Astrocyte of the hippocampus (primary cell): ENCODE measurements around the gene DSTYK.
"Not testable (repeated sequence)": the region's sequence is repeated elsewhere in the genome, so short reads cannot be mapped to it uniquely, and the experiment has no call there.

Experiments used
- DNase-seq: peaks from one replicate; pipeline ENCODE4 v3.0.0; 2011; ENCODE audit warnings: low read depth, low spot score

DSTYK gene

DNA sequence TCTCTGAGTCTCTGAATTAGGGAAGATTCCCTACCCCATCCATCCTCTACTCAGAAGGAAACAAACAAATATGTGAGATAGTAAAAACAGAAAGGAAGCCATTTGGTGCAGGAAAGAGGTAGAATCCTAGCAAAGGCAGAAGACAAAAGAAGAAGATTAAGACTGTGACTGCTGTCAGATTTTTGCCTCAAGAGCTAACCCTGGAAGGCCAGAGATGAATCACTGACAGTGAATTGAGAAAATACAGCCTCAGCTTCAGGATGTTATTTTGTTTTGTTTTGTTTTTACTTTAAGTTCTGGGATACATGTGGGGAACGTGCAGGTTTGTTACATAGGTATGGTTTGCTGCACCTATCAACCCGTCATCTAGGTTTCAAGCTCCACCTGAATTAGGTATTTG lies 31.7 kb downstream of the DSTYK start:
- DNase-seq: no peak

GRCh38 chr1:205172729-205173366 lies 38.7 kb downstream of the DSTYK start:
- peak; percentile 83 for DNase-seq

DNA sequence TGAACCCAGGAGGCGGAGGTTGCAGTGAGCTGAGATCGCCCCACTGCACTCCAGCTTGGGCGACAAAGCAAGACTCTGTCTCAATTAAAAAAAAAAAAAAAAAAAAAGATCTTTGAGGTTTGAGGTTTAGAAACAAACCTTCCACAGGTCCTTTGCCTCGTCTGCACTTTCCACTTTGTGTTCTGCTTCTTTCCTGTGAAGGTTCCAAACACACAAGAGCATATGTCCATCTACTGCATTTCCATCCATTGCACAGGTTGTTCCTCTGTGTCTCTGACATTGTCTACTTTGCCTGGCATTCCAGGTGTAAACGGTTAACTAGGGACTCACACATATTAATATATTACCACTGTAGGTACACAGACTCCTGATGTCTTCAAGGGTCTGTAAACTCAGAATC lies 40.1 kb downstream of the DSTYK start:
- no peak for DNase-seq

DNA sequence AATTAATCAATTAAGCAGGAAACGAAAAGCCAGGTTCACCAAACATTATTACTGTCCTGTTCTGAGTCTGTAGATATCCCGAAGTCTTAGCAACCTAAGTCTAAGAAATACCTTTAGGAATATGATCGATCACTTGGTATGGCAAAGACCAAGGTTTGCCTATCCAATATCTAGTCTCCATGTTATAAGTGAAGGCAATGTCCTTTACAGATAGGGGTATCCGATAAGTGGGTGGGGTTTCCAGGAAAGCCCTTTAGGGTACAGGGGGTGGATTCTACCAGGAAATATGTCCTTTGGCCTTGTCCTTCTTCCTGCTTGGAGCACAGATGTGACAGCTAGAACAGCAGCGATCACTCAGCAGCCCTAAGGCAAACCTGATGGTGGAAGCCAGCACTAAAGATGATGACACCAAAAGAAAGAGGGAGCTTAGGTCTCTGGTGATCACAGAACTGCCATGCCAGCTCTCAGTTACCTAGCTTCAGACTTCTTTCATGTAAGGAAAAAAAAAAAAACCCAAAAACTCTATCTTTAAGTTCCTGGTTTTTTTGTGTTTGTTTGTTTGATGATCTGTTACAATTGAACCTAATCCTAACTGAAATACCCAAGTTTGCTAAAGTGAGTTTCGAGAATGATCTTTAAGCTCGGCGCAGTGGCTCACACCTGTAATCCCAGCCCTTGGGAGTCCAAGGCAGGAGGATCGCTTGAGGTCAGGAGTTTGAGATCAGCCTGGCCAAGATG lies 40.8 kb downstream of the DSTYK start:
- no peak for DNase-seq

DNA sequence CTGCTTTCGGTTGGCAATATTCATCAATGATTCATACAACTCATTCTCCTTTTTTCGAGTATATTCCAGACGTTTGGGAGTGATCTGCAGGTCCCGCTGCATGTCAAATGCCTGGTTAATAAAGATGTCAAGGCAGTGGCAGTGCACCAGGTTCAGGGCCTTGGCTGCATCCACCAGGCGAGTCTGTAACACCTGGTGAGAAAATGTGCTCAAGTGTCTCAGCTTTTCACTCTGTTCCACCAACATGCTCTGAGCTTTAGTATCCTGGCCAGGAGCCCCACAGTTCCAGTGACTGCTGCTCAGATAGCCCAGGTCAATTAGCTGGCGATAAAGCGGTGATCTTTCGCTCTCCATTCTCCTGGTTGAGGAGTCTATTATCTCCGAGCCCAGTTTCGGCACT lies 42.3 kb downstream of the DSTYK start:
- no peak for DNase-seq

DNA sequence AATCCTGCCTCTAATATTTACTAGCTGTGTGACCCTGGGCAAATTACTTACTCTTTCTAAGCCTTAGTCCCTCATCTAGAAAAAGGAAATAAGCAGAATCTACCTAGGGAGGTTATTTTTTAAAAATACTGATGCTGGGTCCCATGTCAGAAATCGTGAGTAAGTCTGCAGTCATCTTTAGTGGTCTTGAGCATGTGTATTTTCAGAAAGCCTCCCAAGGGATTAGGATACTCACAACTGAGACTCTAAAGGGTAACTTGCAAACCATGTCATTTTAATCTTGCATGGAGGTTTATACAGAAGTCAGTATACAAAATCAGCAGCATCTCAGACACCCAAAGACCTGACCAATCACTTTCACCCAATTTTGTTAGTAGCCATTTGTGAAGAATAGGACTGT lies 43.2 kb downstream of the DSTYK start:
- DNase-seq: no peak

DNA sequence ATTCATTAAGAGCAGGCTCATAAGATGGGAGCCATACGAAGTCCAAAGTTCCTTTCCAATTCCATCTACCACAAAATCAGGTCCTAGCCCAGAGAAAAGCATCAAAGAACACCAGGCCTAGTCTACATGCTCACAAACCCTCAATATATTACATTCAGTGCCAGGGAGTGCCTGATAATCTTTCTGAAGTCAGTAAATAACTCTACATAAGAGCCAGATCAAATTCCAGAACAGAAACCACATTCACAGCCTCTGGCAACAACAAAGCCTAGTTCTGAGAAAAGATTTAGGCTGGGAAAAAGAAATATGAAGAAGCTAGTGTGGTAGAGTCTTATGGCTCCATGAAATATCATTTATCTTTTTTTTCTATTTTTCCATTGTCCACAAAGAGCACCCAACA lies 49.2 kb downstream of the DSTYK start:
- DNase-seq: peak; percentile 77

DNA sequence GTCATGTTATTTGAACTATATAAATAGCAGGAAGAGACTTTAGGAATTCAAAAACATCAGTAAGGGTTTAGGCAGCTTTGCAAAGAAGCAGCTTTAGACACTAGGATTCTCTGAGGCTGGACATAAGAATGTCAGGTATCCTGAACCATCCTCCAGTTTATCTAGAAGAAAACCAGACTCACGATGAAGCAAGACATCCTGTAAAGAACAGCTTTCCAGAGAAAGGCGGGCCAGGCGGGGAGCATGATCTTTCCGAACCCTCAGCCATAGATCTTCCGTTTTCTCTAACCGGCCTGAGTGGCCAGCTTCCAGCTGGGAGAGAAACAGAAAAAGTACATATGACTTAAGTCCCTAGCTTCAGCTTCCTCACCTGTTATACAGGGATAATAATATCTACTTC lies 50.4 kb downstream of the DSTYK start:
- DNase-seq: no peak

DNA sequence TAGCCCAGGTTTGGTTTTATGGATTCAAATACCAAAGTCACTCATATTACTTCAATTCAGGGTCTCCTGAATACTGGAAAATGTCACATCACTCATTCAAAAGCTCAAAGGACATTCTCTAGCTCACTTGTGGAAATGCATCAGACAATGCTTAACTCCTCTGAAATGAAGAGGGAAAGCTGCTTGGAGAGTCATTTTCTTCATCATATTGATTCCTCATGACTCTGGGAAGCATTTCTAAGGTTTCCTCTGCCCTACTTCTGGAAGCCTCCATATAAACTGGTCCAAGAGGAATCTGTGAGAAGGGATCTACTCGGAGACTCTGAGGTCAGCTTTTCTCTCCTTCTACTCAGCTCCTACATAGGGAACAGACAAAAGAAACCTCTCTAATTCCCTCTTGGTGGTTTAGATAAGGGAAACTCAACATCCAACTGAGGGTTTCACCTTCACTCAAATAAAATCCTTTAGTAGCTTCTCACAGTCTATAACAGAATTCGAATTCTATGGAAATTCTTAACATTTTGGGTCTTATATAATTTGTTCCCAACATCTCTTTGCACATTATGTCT lies 53.4 kb downstream of the DSTYK start:
- no peak for DNase-seq

DNA sequence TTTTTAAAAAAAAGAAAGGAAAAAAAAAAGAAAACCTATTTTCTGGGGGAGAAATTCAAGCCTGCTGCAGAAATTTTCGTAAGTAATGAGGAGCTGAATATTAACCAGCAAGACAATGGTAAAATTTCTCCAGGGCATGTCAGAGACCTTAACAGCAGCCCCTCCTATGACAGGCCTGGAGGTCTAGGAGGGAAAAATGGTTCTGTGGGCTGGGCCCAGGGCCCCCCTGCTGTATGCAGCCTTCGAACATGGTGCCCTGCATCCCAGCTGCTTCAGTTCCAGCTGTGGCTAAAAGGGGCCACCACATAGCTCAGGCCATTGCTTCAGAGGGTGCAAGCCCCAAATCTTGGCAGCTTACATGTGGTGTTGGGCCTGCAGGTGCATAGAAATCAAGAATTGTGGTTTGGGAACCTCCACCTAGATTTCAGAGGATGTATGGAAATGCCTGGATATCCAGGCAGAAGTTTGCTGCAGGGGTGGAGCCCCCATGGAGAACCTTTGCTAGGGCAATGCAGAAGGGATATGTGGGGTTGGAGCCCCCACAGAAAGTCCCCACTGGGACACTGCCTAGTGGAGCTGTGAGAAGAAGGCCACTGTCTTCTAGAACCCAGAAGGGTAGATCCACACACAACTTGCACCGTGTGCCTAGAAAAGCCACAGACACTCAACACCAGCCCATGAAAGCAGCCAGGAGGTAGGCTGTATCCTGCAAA lies 55.7 kb downstream of the DSTYK start:
- not testable (repeated sequence) for DNase-seq

- DNase-seq: no peak
Measured at GRCh38 chr1:205152505-205152904, 59.0 kb downstream of the DSTYK start.

GRCh38 chr1:205150651-205151428 lies 60.7 kb downstream of the DSTYK start:
- no peak for DNase-seq

DNA sequence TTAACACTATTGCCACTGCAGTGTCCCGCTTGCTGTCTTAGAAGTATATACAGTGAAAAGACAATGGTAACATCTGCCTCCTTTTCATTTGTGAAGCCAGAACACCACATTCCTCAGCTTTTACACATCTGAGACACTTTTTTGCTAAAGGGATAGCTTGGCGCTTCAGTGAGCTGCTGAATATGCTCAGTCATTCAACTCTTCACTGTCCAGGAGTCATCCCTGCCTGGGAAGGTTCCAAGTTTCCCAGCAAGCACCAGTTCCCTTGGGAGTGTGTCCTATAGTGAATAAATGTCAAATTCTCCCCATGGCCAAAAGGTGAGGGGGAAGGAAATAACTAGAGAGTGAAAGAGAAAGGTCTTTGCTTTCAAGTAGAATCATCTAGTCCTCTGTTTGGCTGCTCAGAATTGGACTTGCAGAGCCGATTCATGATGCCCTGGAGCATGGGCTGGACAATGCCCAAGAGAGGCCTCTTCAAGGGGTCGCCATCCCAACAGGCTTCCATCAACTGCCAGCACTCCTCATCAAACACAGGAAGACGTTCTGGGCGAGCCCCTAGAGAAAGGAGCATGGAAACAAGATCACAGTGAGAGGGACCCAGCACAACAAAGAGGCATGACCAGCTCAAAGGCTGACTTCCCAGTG lies 64.2 kb downstream of the DSTYK start:
- DNase-seq: peak; percentile 46

DNA sequence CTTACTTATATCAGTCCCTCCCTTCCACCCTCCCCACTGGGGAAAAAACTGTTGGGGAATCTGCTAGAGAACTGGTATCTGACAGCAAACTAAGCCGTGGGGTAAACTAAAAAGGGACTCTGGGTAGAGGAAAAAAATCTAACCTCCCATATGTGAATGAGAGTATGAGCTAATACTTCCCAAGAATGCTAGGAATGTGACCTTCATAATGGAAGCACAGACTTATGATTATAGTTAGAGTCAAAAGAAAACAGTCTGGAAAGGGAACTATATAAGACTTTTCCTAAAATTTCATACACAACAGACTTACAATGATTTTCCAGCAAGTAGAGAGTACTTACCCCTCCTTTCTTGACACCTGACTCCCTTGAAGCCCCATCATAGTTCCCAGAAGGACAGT lies 66.8 kb downstream of the DSTYK start:
- peak; percentile 56 for DNase-seq

DNA sequence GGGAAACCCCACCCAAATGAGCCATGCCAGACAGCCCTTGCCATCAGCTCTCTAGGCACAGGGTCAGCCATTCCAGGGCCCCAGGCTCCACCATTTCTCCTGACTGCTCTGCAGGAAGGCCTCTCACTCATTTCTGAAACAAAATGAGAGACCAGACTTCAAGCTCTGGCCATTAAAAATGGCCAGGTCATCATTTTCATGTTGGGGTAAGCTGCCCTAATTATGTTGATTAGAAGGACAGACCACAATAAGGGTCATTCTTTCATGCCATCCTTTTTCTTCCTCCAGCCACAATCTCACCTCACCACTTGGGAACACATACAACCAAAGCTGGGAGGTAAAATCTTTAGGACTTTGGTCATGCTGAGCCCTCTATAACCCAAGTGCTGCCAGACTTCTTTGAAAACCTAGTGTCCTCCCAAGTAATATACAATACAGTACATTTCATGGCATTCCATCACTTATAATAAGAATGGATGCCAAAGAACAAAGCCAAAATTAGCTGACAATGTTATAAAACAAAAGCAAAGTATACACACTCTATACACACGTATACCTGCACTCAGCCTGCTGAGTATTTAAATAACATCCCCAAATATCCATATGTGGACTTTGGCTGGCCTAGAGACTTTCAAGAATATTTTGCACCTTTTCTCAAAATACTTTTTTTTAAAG lies 67.3 kb downstream of the DSTYK start:
- no peak for DNase-seq

- DNase-seq: no peak
Measured at GRCh38 chr1:205142102-205142469, 69.4 kb downstream of the DSTYK start.

DNA sequence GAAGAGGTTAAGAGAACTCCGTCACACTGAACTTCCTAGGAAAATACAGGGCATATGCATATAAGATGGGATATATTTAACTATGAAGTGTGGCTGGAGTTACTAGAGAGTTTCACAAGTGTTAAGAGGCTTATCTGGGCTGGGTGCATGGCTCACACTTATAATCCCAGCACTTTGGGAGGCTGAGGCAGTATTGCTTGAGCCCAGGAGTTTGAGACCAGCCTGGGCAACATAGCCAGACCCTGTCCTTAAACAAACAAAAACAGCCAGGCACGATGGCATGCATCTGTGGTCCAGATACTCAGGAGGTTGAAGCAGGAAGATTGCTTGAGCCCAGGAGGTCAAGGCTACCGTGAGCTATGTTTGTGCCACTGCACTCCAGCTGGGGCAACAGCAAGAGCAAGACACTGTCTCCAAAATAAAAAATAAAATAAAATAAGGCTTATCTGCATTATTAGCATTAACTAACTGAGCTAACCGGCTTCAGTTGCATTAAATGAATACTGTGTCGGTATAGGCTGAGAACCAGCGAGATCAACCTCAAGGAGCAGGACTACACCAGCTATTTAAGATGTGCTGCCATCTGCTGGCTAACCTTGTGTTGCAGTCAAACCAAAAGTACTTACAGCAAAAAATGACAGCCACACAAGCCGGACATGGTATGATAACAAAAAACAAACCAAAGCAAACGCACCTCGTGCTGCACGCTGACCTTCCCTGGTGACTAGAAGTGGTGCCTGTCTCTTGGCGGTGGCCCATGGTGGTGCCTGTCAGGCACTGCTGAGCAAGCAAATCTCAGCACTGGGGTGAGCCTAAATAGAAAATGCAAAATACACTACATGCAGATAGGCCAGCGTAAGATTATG lies 70.0 kb downstream of the DSTYK start:
- DNase-seq: peak; percentile 88

DNA sequence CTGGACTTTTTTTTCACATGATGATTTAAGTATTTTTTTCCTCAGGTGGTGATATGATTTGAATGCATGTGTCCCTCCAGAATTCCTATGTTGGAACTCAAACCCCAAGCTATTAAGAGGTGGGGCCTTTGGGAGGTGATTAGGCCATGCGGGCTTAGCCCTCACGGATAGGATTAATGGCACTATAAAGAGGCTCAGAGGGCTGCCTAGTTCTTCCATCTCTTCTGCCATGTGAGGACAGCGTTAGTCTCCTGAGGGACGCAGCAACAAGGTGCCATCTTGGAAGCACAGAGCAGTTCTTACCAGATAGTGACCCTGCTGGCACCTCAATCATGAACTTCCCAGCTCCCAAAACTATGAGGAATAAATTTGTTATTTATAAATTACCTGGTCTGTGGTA lies 71.4 kb downstream of the DSTYK start:
- DNase-seq: no peak

- no peak for DNase-seq
Measured at GRCh38 chr1:205137901-205138300, 73.6 kb downstream of the DSTYK start.

- no peak for DNase-seq
Measured at GRCh38 chr1:205133287-205133686, 78.2 kb downstream of the DSTYK start.
